ENCODE measurements around the gene SSPN.

DNA sequence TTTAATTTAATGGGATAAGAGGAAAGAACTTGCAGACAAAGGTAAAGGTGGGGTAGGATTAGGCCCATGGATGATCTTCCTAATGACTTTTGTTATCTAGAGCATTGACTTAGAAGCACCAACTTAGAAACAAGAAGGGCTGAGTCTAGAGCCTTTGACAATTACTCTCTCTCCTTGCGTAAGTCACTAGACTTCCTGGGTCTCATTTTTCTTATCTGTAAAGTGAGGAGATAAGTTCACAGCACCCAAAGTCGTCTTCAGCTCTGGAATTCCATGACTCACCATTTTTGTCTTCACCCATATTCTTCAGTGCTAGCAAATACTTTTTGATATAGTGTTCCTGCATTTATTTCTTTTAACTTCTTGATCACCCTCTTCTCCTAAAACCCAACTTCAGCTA, 75.7 kb downstream of the SSPN start:
- no peak for TF ChIP-seq EZH2 (IDR thresholded peaks at IDR 0.05)
- TF ChIP-seq, protein P1, sequence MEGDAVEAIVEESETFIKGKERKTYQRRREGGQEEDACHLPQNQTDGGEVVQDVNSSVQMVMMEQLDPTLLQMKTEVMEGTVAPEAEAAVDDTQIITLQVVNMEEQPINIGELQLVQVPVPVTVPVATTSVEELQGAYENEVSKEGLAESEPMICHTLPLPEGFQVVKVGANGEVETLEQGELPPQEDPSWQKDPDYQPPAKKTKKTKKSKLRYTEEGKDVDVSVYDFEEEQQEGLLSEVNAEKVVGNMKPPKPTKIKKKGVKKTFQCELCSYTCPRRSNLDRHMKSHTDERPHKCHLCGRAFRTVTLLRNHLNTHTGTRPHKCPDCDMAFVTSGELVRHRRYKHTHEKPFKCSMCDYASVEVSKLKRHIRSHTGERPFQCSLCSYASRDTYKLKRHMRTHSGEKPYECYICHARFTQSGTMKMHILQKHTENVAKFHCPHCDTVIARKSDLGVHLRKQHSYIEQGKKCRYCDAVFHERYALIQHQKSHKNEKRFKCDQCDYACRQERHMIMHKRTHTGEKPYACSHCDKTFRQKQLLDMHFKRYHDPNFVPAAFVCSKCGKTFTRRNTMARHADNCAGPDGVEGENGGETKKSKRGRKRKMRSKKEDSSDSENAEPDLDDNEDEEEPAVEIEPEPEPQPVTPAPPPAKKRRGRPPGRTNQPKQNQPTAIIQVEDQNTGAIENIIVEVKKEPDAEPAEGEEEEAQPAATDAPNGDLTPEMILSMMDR (IDR thresholded peaks at IDR 0.05) = no peak
- TF ChIP-seq EZH2phosphoT487 (IDR thresholded peaks at IDR 0.05) = no peak
